GM19328 (cell line): Measurements from ENCODE around the gene CDH4.
"Not testable (repeated sequence)": the region's sequence is repeated elsewhere in the genome, so short reads cannot be mapped to it uniquely, and the experiment has no call there.

Experiments
- ATAC-seq: cut with Tn5 transposase; IDR thresholded peaks from one replicate; pipeline ENCODE4 v1.9.1; 2021; ENCODE audit warnings: mild to moderate bottlenecking, moderate library complexity; ENCODE audit not compliant: unreplicated experiment

Gene CDH4

GRCh38 chr20:61408951-61409740 is 157.1 kb downstream of the CDH4 start:
- ATAC-seq: no peak

GRCh38 chr20:61411743-61412142 is 159.7 kb downstream of the CDH4 start:
- no peak for ATAC-seq

- ATAC-seq: no peak
Measured at GRCh38 chr20:61413752-61414151, 161.7 kb downstream of the CDH4 start.

GRCh38 chr20:61414455-61414991 is 162.5 kb downstream of the CDH4 start:
- ATAC-seq: no peak

- no peak for ATAC-seq
Measured at GRCh38 chr20:61416546-61416945, 164.5 kb downstream of the CDH4 start.

GRCh38 chr20:61417221-61417941 is 165.3 kb downstream of the CDH4 start:
- no peak for ATAC-seq

GRCh38 chr20:61419010-61419409 is 166.9 kb downstream of the CDH4 start:
- ATAC-seq: no peak

- ATAC-seq: no peak
Measured at GRCh38 chr20:61419501-61419900, 167.4 kb downstream of the CDH4 start.

GRCh38 chr20:61420056-61420455 is 168.0 kb downstream of the CDH4 start:
- ATAC-seq: no peak

- no peak for ATAC-seq
Measured at GRCh38 chr20:61420781-61421180, 168.7 kb downstream of the CDH4 start.

- ATAC-seq: no peak
Measured at GRCh38 chr20:61422636-61423425, 170.8 kb downstream of the CDH4 start.

GRCh38 chr20:61424011-61424627 is 172.1 kb downstream of the CDH4 start:
- ATAC-seq: no peak

GRCh38 chr20:61424628-61425420 is 172.8 kb downstream of the CDH4 start:
- ATAC-seq: no peak

GRCh38 chr20:61425541-61425991 is 173.5 kb downstream of the CDH4 start:
- ATAC-seq: not testable (repeated sequence)

GRCh38 chr20:61426352-61426751 is 174.3 kb downstream of the CDH4 start:
- no peak for ATAC-seq

- no peak for ATAC-seq
Measured at GRCh38 chr20:61429458-61430227, 177.6 kb downstream of the CDH4 start.

GRCh38 chr20:61430228-61430624 is 178.2 kb downstream of the CDH4 start:
- ATAC-seq: no peak

- ATAC-seq: no peak
Measured at GRCh38 chr20:61433176-61433575, 181.1 kb downstream of the CDH4 start.

- no peak for ATAC-seq
Measured at GRCh38 chr20:61433816-61434215, 181.8 kb downstream of the CDH4 start.
